Measurements from ENCODE around the gene UBN1.

Gene UBN1

DNA sequence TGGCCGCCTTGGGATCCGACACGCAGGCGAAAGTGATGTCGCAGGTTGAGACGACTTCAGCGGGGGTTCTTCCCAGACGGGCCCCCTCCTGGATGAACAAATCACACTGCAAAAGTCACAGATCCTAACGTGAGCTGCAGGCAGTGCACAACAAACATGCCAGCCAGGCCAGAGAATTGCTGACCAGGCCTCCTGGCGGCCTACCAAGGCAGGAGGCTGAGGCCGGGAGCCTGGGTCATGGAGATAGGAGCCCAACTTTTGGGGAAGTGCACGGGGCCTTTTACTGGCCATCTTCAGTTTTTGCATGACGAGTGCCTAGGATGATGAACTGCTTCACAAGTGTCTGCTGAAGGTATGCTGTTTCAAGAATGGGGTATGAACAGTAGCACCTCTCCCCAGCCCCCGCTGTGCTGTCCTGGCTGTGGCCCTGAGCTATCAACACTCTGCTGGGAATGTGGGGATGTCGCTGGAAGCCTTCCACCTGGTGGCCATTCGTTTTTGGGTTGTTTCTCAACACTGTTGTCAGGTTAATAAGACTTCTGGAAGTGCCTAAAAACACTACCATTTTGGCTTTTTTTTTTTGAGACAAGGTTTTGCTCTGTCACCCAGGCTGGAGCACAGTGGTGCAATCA is 32.6 kb upstream of the UBN1 start:
- DNase-seq: no peak

GRCh38 chr16:4820652-4821051 is 26.6 kb upstream of the UBN1 start:
- no peak for DNase-seq

- DNase-seq: no peak
These were observed 22.1 kb upstream of the UBN1 start for GRCh38 chr16:4825196-4825595.

DNA sequence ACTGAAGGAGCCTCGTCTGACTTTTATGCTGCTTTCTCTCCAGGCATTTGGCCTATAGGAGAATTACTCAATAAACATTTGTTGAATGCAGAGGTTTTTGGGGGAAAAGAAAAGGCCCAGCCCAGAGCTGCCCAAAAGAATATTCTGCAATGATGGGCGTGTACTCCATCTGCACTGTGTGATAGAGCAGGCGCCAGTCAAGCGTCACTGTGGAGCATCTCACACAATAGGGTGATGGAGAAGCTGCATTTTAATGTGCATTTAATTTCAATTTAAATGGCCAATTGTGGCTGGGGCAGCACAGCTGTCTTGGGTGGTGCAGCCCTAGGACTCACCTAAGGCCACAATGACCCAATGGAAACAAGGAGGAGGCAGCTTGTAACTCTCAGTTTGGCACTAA is 20.8 kb upstream of the UBN1 start:
- DNase-seq: no peak

DNA sequence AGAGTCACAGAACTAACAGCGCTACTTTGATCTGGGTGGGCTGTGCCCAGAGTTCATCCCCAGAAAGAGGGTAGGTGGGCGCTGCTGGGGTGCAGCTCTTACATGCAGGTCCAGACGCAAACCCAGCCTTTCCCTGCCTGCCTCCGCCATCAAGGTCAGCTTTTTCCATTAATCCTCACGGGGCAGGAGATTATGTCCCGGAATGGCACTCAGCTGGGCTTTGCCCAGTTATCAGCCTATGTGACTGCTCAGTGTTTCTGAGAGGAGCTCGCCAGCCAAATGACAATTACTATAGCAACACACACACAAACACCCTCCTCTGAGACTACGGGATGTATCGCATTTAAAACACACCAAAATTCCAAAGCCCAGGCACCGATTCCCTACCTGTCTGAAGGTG is 20.3 kb upstream of the UBN1 start:
- no peak for DNase-seq

DNA sequence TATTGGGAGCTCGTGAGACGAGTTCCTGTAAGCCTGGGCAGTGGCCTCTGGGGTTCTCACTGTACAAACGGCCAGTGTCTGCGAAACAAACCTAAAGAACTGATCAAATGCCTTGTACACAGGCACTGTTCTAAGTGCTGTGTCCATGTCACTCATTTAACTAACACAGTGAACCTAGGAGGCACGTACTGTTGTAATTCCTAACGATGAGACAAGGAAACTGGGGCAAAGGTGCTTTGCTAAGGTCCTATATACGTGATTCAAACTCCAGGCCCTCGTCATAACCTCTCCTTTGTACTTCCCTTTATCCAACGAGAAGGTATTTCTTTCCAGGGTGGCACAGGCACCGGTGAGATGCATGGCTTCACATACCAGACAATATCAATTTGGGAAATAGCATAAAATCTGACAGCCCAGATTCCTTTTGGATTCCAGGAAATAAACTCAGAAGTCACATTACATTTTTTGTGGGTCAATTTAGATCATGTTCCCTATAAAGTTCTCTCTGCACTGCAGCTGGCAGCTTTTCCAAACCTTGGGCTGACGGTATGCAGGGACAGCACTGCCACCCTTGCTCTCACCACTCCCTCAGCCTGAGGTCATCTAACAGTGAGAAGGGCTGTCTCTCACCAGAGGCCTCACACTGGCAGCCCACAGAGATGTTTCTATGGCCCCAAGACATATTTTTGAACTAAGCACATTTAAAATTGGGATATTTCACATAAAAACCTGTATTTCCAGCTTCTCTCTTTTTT is 18.5 kb upstream of the UBN1 start:
- no peak for DNase-seq

GRCh38 chr16:4830408-4830807 is 16.9 kb upstream of the UBN1 start:
- no peak for DNase-seq

- DNase-seq: no peak
These were observed 15.7 kb upstream of the UBN1 start for GRCh38 chr16:4831616-4832015.

DNA sequence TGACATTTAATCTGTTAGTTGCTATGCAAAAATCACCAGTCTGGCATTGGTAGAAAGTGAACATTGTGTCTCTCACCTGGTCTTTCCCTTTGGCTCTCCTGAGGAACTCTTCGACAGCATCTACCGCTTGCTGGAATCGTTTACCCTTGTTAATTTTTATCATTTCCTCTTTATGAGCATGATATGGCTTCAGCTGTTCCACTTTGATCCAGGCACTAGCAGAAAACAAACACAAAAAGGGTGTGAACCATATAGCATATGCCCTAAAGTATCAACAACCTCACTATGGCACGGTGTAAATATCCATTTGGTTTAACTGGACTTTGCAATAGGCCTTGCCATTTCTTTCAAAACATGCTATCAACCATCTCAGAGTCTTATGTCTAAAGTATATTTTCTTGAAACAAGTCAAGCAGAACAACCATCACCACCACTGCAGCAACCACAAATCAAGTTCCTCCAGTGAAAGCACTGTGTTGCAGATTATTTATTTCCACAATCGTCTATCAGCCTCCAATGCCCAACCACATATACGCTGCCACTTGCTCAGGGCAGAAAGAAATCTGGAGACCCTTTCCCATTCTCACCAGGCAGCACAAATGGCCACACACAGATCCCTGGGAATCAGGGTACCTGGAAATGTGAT is 14.5 kb upstream of the UBN1 start:
- no peak for DNase-seq

- no peak for DNase-seq
These were observed 13.7 kb upstream of the UBN1 start for GRCh38 chr16:4833584-4833983.

- no peak for DNase-seq
These were observed 10.6 kb upstream of the UBN1 start for GRCh38 chr16:4836727-4837126.

- DNase-seq: no peak
These were observed 9.4 kb upstream of the UBN1 start for GRCh38 chr16:4837733-4838501.

DNA sequence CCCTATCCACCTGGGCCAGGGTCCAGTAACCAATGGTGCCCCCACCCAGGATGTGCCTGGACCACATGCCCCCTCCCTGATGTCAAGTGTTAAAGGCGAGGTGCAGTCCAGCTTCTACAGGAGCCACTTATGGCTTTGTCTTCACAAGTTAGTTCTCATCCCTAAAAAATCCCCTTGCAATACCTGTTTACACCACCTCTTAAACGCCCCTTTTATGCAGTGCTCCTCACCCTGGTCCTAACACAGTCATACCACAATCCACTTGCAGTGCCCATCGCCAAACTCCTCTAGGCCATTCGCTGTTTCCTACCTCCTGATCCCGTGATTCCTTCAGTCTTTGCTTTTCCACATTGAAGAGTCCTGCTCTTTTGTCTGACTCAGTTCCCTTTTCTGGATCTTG is 7.3 kb upstream of the UBN1 start:
- DNase-seq: no peak

- no peak for DNase-seq
These were observed 6.3 kb upstream of the UBN1 start for GRCh38 chr16:4840984-4841383.

DNA sequence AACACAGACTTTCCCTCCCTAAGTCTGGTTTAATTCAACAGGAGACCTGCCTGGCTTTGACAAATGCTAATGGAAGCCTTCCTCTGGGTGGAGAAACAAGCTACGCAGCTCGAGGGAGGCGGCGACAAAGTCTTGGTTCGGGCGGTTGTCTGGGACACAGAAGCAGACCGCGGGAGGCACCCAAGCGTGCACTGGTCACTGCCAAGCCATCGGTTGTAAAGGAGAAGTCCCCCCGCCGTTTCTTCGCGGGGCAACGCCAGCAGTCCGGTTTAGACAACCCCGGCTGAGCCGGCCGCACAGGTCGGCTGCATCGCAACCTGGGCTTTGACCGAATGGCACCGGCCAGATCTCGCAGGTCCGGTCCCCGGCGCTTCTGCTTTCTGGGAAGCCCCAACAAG is 779 bp upstream of the UBN1 start:
- no peak for DNase-seq

DNA sequence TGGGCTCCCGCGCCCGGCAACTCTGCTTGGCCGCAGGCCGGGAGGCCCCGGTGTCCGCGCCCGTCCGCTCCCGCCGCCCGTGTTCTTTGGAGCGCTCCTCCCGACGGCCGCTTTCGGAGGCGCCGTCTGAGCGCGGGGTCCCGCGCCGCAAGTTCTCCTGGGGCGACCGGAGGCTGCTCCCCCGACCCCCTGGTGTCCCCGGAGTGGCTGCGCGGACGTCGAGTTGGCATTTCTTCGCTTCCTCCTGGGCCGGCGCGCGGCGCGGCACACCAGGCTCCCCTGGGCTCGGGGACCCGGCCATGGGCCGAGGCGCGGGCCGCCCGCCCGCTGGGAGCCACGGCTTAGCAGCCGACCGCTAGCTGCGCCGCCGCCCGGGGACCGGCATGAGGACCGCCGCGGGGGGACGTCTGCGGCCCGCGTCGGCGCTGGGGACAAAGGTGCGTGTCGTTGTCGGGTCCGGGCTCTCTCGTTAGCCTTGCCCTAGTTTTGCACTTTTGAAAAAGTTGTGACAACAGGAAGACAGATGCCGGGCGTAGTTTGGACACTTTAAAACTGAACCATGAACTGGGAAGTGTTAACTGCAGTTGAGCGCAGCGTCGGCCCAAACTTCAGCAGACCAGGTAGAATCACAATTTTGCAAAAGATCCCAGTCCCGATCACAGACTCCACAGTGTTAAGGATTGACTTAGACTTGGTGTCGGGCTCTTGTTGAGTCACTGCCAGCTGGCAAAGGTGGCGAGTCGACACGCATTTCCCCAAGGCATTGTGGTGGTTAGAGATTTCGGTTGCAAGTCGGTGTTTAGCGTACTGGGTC is 700 bp downstream of the UBN1 start:
- DNase-seq: peak in 1 of 2 donors; percentile 60

DNA sequence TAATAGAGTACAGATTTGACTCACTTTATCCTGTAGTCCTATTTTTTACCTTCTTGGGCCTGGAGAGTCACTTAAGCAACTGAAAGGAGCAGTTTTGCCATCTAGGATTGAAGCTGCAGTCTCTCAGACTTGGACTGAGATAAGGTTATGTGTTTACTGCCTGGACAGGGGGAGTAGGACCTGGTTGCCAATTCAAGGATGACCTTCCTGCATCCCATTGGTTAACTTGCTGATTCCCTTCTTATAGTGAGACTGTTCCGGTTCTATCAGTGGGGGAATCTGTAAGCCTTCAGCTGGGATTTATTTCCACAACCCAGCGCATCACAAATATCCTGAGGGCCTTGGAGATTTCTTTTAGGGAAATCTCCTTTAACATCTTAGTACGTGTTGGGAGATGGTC is 2.9 kb downstream of the UBN1 start:
- no peak for DNase-seq

DNA sequence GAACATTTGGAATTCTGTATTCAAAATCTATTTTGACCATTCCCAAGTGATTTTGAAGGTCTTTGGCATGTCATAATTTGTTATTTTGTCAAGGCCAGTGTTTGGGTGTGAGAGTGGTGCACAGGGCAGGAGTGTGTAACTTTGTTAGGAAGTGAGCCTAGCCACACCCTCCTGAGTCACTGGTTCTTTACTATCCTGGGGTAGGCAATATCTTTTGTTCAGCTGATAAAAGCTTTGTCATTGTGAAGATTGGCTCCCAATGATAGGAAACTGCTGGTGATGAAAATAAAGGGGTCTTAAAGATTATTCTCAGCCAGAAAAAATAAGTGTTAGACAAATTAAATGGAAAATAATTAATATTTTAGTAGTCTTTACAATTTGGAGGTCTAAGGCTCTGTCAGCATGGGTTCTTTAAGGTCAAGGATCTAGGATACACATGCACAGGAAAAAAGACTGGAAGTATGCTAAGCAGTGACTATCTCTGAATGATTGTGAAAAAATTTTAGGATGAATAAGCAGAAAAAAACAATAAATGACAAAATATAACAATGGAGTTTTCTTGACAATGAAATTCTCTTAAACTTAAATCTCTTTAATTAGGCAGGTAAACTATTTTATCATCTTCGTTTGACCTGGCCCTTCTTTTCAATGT is 5.1 kb downstream of the UBN1 start:
- no peak for DNase-seq

- DNase-seq: no peak
These were observed 8.1 kb downstream of the UBN1 start for GRCh38 chr16:4855371-4855770.

DNA sequence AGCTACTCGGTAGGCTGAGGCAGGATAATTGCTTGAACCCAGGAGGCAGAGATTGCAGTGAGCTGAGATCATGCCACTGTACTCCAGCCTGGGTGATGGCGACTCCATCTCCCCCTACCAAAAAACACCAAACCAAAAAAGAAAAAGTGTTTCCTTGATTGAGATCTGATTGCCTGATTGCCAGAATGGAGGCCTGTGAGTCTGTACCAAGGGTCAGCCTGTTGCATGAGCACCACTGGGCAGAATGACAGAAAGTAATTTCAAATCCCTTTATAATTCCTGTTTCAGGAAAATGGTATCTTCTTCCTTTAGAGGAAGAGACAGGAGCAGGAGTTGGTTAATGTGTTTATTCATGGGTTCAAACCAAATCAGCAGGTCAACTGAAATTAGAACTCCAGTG is 8.5 kb downstream of the UBN1 start:
- no peak for DNase-seq

- no peak for DNase-seq
These were observed 12.1 kb downstream of the UBN1 start for GRCh38 chr16:4859190-4859899.

- DNase-seq: no peak
These were observed 12.6 kb downstream of the UBN1 start for GRCh38 chr16:4859900-4860255.

Data from bone marrow (tissue), 2 donors.